Measurements from ENCODE around the gene SRSF8.

DNA sequence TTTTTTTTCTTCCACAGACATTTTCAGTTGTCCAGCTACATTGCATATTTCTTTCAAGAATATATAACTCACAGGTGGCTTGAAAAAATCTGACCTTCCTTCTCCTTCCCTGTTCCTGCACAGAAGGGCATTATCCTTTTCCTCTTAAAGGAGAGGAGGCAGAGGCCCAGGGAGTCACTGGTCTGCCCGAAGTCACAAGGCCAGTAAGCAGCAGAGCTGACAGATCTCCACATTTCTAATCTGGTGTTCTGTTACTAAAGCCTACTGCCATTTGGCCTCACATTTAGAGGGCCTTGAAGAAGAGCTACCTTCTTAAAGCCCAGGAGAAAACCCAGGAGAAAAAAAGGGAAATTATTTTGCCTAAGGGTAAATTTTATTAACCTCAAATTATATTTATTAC lies 35.2 kb downstream of the SRSF8 start:
- TF ChIP-seq, protein P1, sequence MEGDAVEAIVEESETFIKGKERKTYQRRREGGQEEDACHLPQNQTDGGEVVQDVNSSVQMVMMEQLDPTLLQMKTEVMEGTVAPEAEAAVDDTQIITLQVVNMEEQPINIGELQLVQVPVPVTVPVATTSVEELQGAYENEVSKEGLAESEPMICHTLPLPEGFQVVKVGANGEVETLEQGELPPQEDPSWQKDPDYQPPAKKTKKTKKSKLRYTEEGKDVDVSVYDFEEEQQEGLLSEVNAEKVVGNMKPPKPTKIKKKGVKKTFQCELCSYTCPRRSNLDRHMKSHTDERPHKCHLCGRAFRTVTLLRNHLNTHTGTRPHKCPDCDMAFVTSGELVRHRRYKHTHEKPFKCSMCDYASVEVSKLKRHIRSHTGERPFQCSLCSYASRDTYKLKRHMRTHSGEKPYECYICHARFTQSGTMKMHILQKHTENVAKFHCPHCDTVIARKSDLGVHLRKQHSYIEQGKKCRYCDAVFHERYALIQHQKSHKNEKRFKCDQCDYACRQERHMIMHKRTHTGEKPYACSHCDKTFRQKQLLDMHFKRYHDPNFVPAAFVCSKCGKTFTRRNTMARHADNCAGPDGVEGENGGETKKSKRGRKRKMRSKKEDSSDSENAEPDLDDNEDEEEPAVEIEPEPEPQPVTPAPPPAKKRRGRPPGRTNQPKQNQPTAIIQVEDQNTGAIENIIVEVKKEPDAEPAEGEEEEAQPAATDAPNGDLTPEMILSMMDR (IDR thresholded peaks at IDR 0.05) = no peak
- no peak for TF ChIP-seq ZFX (IDR thresholded peaks at IDR 0.05; ENCODE audit: borderline replicate concordance)
